K562 (cell line): ENCODE results near the gene PTPMT1. TPM values are rescaled to one million over a fixed set of nuclear protein-coding genes. Genes with fewer than 3 reads are reported as not detected.

Experiments used
- ATAC-seq: fragments of 200-7000 bp; cut with Tn5 transposase; 3 replicates; pipeline ENCODE4 v1.9.1; 2020; ENCODE audit warnings: moderate library complexity
- BruUV-seq: library from RNA; stranded (reverse); fragments of 400-500 nt; replicated peaks from 2 replicates; lab custom pipeline; 2021; lab: Mats Ljungman, UMichigan
- CTCF ChIA-PET: fragments of 300-600 bp; formaldehyde crosslinking; extraction: SDS; loops from one replicate; lab custom pipeline; 2021; ENCODE audit warnings: low intra/inter-chr PET ratio; lab: Yijun Ruan, JAX
- POLR2A ChIA-PET: fragments of 300-600, 350-650 bp; sonication (Branson Sonifier 250); formaldehyde crosslinking; extraction: SDS; loops from one replicate; lab custom pipeline; 2021; ENCODE audit warnings: antibody characterized with exemption, inconsistent platforms; lab: Yijun Ruan, JAX
- DNase-seq, 4 experiments: peaks; one replicate each; pipeline versions ENCODE4 v3.0.0 to v3.0.0-alpha.2; 2011 to 2018; ENCODE audit warnings: low spot score in 3 of 4, mixed read lengths in 3 of 4; ENCODE audit errors: extremely low read depth in 1 of 4
- FAIRE-seq: peaks from 2 replicates; lab custom pipeline; 2011; peaks lifted over from hg19 to GRCh38; lab: Jason Lieb, UNC
- H2AFZ ChIP-seq: 2 replicates; pipeline ENCODE4 v1.6.0; 2011; ENCODE audit warnings: low read depth, low read length, control low read depth, inconsistent platforms
- H3K27ac ChIP-seq: fragments of 200-600 bp; 3 replicates; pipeline ENCODE4 v1.8.0; 2011; ENCODE audit warnings: low read depth, mild to moderate bottlenecking, control low read depth, inconsistent platforms, low read length, moderate library complexity, mixed read lengths; ENCODE audit errors: extremely low read depth
- H3K27me3 ChIP-seq, 2 experiments: fragments of 300-600 bp in 1 of 2; 2 replicates in 1 of 2; 3 replicates in 1 of 2; pipeline versions ENCODE4 v1.6.0 to v1.8.0; 2011; ENCODE audit warnings: inconsistent platforms in 2 of 2, low read length in 2 of 2, mild to moderate bottlenecking in 1 of 2, mixed read lengths in 1 of 2, moderate library complexity in 1 of 2; ENCODE audit not compliant: control insufficient read depth in 2 of 2, insufficient read depth in 2 of 2
- H3K36me3 ChIP-seq: fragments of 300-600 bp; 3 replicates; pipeline ENCODE4 v1.8.0; 2011; ENCODE audit warnings: mild to moderate bottlenecking, low read length, inconsistent platforms; ENCODE audit not compliant: control insufficient read depth, insufficient read depth
- H3K4me1 ChIP-seq, 2 experiments: fragments of 200-600 bp in 1 of 2; replicated peaks in 1 of 2; 2 replicates in 1 of 2; 3 replicates in 1 of 2; pipeline versions ENCODE4 v1.5.1 to v1.8.0; 2011; ENCODE audit warnings: inconsistent platforms in 2 of 2, low read length in 2 of 2, mild to moderate bottlenecking in 1 of 2, mixed read lengths in 1 of 2, moderate library complexity in 1 of 2; ENCODE audit not compliant: control insufficient read depth in 2 of 2, insufficient read depth in 2 of 2
- H3K4me2 ChIP-seq: 2 replicates; pipeline ENCODE4 v1.6.1; 2011; ENCODE audit warnings: low read length, control low read depth, inconsistent platforms, mixed read lengths; ENCODE audit not compliant: insufficient read depth
- H3K4me3 ChIP-seq: fragments of 200-600 bp; sonication (generic), shearing (Covaris generic); 2 replicates; pipeline ENCODE4 v1.5.1; 2016; ENCODE audit warnings: control low read depth, inconsistent platforms
- H3K79me2 ChIP-seq: fragments of 200-600 bp; 3 replicates; pipeline ENCODE4 v1.8.0; 2011; ENCODE audit warnings: low read length, inconsistent platforms; ENCODE audit not compliant: control insufficient read depth, insufficient read depth
- H3K9ac ChIP-seq, 2 experiments: 2 replicates each; pipeline versions ENCODE4 v1.6.0 to v1.6.1; 2011; ENCODE audit warnings: low read depth in 2 of 2, low read length in 2 of 2, control low read depth in 1 of 2, inconsistent platforms in 1 of 2, mild to moderate bottlenecking in 1 of 2, mixed read lengths in 1 of 2; ENCODE audit not compliant: insufficient read depth in 1 of 2
- H3K9me1 ChIP-seq: one replicate; pipeline ENCODE4 v1.6.0; 2011; ENCODE audit warnings: inconsistent platforms, mild to moderate bottlenecking, low read length, moderate library complexity; ENCODE audit not compliant: control insufficient read depth, insufficient read depth
- H3K9me3 ChIP-seq: replicated peaks from 2 replicates; pipeline ENCODE4 v1.5.1; 2011; ENCODE audit warnings: low read depth, low read length, inconsistent platforms; ENCODE audit not compliant: control insufficient read depth, insufficient read depth
- H4K20me1 ChIP-seq: replicated peaks from 2 replicates; pipeline ENCODE4 v1.6.1; 2011; ENCODE audit warnings: low read length, inconsistent platforms, mixed read lengths; ENCODE audit not compliant: control insufficient read depth, insufficient read depth
- CBFA2T3 ChIP-seq: fragments of 450-650 bp; IDR thresholded peaks from 2 replicates; pipeline ENCODE4 v1.6.1; 2017
- CTBP1 ChIP-seq: fragments of 450-650 bp; IDR thresholded peaks from 2 replicates; pipeline ENCODE4 v1.6.1; 2016; ENCODE audit warnings: borderline replicate concordance
- DPF2 ChIP-seq: fragments of 450-650 bp; IDR thresholded peaks from 2 replicates; pipeline ENCODE4 v1.6.1; 2016
- EHMT2 ChIP-seq: fragments of 450-650 bp; IDR thresholded peaks from 2 replicates; pipeline ENCODE4 v1.6.1; 2018; ENCODE audit warnings: antibody characterized with exemption
- KAT2B ChIP-seq: IDR thresholded peaks from one replicate; pipeline ENCODE4 v1.6.1; 2012; ENCODE audit warnings: low read depth, mild to moderate bottlenecking, control low read depth, inconsistent platforms, low read length, moderate library complexity
- L3MBTL2 ChIP-seq: fragments of 450-650 bp; IDR thresholded peaks from 2 replicates; pipeline ENCODE4 v1.6.1; 2016; ENCODE audit warnings: mild to moderate bottlenecking, moderate library complexity
- MECOM ChIP-seq: fragments of 250-450 bp; sonication (Bioruptor Pico); IDR thresholded peaks from 2 replicates; pipeline ENCODE4 v1.8.0; 2022; ENCODE audit warnings: inconsistent platforms
- MTA2 ChIP-seq: fragments of 450-650 bp; IDR thresholded peaks from 2 replicates; pipeline ENCODE4 v1.6.1; 2016; ENCODE audit warnings: low read depth
- POLR3A ChIP-seq: IDR thresholded peaks from 2 replicates; pipeline ENCODE4 v1.6.1; 2011; ENCODE audit warnings: borderline replicate concordance, mild to moderate bottlenecking, moderate library complexity; ENCODE audit not compliant: insufficient read length, insufficient read depth; ENCODE audit errors: extremely low read depth
- SIN3B ChIP-seq: fragments of 450-650 bp; IDR thresholded peaks from 2 replicates; pipeline ENCODE4 v1.6.1; 2017; ENCODE audit warnings: low read depth, mild to moderate bottlenecking, moderate library complexity
- SMARCE1 ChIP-seq: fragments of 450-650 bp; IDR thresholded peaks from 2 replicates; pipeline ENCODE4 v1.7.1; 2016; ENCODE audit warnings: mild to moderate bottlenecking
- ZEB2 ChIP-seq: fragments of 450-650 bp; IDR thresholded peaks from 2 replicates; pipeline ENCODE4 v1.6.1; 2016
- WGBS: fragments of 100-300 bp; shearing (Covaris generic); methylation state at CpG from one replicate; pipeline ENCODE4 v1.1.6; 2016; ENCODE audit warnings: low coverage, mixed read lengths; ENCODE audit not compliant: insufficient coverage; ENCODE audit errors: missing lambda C conversion rate; 5-methylcytosine and 5-hydroxymethylcytosine counted together
- in situ Hi-C: fragments of 300-500 bp; cut with MboI; formaldehyde crosslinking; loops from 4 replicates; pipeline ENCODE4 v1.15.0; 2018; ENCODE audit warnings: inconsistent platforms, mixed read lengths
- intact Hi-C: fragments of 100-400 bp; cut with micrococcal nuclease; formaldehyde crosslinking; loops from 2 replicates; pipeline ENCODE4 v1.14.2; 2022
- polyA plus RNA-seq, 8 experiments: library from polyadenylated mRNA; depleted of rRNA in 4 of 8; stranded (reverse) in 5 of 8; unstranded in 3 of 8; fragments of >200 nt; fragmentation: Nextera tagmentation in 2 of 8; fragmentation: Illumina TruSeq in 1 of 8; extraction: Ambion mirVana in 2 of 8; extraction: Trizol in 1 of 8; gene quantifications; 2 replicates each; pipeline versions ENCODE4 v1.2.1 to v1.2.3, GENCODE V29; 2011 to 2014; ENCODE audit warnings: inconsistent platforms in 1 of 8, missing spikeins in 1 of 8
- total RNA-seq, 7 experiments: library from RNA; depleted of rRNA in 6 of 7; stranded (reverse); fragments of >200 nt in 6 of 7; fragmentation: Illumina TruSeq in 2 of 7; extraction: Trizol in 2 of 7; gene quantifications; 2 replicates each; pipeline versions ENCODE4 v1.2.1 to v1.2.3, GENCODE V29; 2011 to 2021; ENCODE audit warnings: low replicate concordance in 1 of 7
- TF ChIP-seq, protein P1 (sequence below): fragments of 250-450 bp; sonication (Bioruptor Pico); IDR thresholded peaks from 2 replicates; pipeline ENCODE4 v1.4.0; 2020
- TF ChIP-seq, protein P2 (sequence below), 2 experiments: IDR thresholded peaks in 1 of 2; conservative IDR thresholded peaks in 1 of 2; 2 replicates each; pipeline ENCODE4 v1.6.1; 2016; ENCODE audit warnings: low read depth in 2 of 2, mild to moderate bottlenecking in 1 of 2, missing compliant biosample characterization in 1 of 2, missing genetic modification characterization in 1 of 2, moderate library complexity in 1 of 2

Gene PTPMT1
- total and polyA plus RNA-seq, 9 of the 15 experiments (the other 6 are each of a cell fraction or from before 2014, with no cell fraction given): 10.4 to 140 (median 67.2) TPM

DNA sequence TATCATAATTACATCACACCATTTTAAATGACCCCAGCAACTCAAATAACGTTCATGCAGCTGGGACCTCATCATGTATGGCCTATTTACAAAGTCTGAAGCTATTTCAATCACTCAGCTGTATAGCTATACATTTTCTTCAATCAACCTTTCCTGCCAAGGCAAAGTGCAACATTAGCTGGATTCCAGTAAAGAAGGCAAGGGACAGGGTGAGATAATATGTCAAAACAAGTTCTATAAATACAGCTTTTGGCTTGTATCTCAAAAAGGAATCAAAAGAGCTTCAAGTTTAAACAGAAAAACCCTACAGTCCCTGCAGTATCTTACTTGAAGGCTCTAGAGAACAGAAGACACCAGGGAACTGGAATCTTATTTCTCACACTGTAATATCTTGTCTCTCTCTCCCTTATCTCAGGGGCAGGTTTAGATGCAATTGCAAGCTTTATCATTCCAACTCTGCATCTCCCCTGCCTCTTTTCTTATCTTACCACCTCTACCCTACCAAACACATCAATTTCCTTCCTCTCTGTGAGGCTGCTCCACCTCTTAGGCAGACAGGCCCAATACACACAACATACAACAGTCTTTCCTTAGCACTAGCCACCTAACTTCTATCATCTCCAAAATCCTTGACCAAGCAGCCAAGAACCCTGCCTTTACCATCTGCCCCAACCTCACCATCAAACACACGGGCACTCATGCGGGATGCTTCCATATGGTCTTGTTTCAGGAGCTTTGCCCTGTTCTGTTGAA, 47.0 kb upstream of the PTPMT1 start:
- 37% methylated on average over 3 of the region's 3 CpGs for WGBS
- Histone ChIP-seq H3K27ac (peak overlapping the region; percentile 29; the same call in 1 of the 3 replicates), H3K4me2 (no peak overlapping the region; the same call in 1 of the 2 replicates), H3K36me3 (0 out of 3 replicates have a peak, but pooled peaks cover 3% of the 10 kb centered on the region), H3K9me3 (no peaks in the 10 kb centered on the region), H3K27me3 (no peaks in the 10 kb centered on the region), H3K4me1 (peaks cover 29 to 38% of the 10 kb centered on the region in 2 experiments), H3K9ac (peak overlapping the region in 1 of 2 experiments; percentile 18; a peak in 1 of 4 replicates), H2AFZ (no peak overlapping the region), H3K79me2 (peaks cover 96% of the 10 kb centered on the region), H3K4me3 (no peak overlapping the region), H4K20me1 (peaks cover 38% of the 10 kb centered on the region), H3K9me1 (peaks cover 7% of the 10 kb centered on the region)
- in situ Hi-C loops (no loop called here), intact Hi-C loops (no loop called here)
- ATAC-seq (peak; percentile 14), DNase-seq (peak in 2 of 4 experiments; percentile 17 to 26), FAIRE-seq (no peak)
- BruUV-seq: no TSS peak
- POLR2A ChIA-PET: interaction anchor here (0.6 to 1.7 kb wide), 4 partner anchors 9 to 89 kb away, joined by 3 to 8 read pairs (median 4); no protein-coding TSS in a partner anchor
- CTCF ChIA-PET: no interaction called here
- no peak for TF ChIP-seq SIN3B
- TF ChIP-seq, protein P1, sequence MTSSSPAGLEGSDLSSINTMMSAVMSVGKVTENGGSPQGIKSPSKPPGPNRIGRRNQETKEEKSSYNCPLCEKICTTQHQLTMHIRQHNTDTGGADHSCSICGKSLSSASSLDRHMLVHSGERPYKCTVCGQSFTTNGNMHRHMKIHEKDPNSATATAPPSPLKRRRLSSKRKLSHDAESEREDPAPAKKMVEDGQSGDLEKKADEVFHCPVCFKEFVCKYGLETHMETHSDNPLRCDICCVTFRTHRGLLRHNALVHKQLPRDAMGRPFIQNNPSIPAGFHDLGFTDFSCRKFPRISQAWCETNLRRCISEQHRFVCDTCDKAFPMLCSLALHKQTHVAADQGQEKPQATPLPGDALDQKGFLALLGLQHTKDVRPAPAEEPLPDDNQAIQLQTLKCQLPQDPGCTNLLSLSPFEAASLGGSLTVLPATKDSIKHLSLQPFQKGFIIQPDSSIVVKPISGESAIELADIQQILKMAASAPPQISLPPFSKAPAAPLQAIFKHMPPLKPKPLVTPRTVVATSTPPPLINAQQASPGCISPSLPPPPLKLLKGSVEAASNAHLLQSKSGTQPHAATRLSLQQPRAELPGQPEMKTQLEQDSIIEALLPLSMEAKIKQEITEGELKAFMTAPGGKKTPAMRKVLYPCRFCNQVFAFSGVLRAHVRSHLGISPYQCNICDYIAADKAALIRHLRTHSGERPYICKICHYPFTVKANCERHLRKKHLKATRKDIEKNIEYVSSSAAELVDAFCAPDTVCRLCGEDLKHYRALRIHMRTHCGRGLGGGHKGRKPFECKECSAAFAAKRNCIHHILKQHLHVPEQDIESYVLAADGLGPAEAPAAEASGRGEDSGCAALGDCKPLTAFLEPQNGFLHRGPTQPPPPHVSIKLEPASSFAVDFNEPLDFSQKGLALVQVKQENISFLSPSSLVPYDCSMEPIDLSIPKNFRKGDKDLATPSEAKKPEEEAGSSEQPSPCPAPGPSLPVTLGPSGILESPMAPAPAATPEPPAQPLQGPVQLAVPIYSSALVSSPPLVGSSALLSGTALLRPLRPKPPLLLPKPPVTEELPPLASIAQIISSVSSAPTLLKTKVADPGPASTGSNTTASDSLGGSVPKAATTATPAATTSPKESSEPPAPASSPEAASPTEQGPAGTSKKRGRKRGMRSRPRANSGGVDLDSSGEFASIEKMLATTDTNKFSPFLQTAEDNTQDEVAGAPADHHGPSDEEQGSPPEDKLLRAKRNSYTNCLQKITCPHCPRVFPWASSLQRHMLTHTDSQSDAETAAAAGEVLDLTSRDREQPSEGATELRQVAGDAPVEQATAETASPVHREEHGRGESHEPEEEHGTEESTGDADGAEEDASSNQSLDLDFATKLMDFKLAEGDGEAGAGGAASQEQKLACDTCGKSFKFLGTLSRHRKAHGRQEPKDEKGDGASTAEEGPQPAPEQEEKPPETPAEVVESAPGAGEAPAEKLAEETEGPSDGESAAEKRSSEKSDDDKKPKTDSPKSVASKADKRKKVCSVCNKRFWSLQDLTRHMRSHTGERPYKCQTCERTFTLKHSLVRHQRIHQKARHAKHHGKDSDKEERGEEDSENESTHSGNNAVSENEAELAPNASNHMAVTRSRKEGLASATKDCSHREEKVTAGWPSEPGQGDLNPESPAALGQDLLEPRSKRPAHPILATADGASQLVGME (CRISPR knock-in tag): no peak
- peak; percentile 77; the same call in 1 of the 2 replicates for TF ChIP-seq CTBP1
- peak; percentile 74 for TF ChIP-seq CBFA2T3
- TF ChIP-seq EHMT2: peak; percentile 44; the same call in 1 of the 2 replicates
- peak; percentile 70; the same call in 1 of the 2 replicates for TF ChIP-seq MECOM (CRISPR knock-in tag)
- TF ChIP-seq MTA2: 0 out of 2 replicates have a peak, but pooled peaks have one; percentile 30
- TF ChIP-seq ZEB2: peak; percentile 65; the same call in 1 of the 2 replicates
- TF ChIP-seq POLR3A: no peak
- no peak for TF ChIP-seq KAT2B
- TF ChIP-seq, protein P2, sequence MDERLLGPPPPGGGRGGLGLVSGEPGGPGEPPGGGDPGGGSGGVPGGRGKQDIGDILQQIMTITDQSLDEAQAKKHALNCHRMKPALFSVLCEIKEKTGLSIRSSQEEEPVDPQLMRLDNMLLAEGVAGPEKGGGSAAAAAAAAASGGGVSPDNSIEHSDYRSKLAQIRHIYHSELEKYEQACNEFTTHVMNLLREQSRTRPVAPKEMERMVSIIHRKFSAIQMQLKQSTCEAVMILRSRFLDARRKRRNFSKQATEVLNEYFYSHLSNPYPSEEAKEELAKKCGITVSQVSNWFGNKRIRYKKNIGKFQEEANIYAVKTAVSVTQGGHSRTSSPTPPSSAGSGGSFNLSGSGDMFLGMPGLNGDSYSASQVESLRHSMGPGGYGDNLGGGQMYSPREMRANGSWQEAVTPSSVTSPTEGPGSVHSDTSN (CRISPR knock-in tag; IDR thresholded peaks at IDR 0.05; ENCODE audit: low read depth): no peak
- TF ChIP-seq, protein P2 (tag; conservative IDR thresholded peaks at IDR 0.05; ENCODE audit: low read depth): 0 out of 2 replicates have a peak, but pooled peaks have one; percentile 5
- TF ChIP-seq DPF2: peak; percentile 71
- peak; percentile 39; the same call in 1 of the 2 replicates for TF ChIP-seq SMARCE1
- TF ChIP-seq L3MBTL2: no peak
